Endometrium (tissue), 2 donors: ENCODE measurements around the gene MTARC2.

Experiments used
- FAIRE-seq: peaks from 2 replicates; lab custom pipeline; 2012; peaks lifted over from hg19 to GRCh38; lab: Jason Lieb, UNC
- donor health status: control.
- donor health status: control.

The MTARC2 gene

DNA sequence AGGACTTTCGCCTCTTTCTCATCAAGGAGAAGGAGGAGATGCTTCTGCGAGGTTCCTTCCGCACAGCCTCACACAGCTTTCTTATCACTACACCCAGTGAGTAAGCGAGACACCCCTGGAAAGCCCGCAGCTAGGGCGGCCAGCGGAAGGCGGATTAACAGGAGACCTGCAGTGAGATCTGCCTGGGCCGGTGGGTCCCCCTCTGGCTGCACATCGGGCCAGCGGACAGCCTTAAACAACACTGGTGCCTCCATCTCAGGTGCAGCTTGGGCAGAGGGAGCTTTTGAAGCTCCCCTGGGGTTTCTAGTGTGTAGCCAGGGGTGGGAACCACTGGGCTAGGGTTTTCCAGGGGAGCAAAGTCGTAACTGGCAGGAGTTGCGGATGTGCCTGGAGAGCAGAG lies 21.1 kb downstream of the MTARC2 start:
- no peak for FAIRE-seq

DNA sequence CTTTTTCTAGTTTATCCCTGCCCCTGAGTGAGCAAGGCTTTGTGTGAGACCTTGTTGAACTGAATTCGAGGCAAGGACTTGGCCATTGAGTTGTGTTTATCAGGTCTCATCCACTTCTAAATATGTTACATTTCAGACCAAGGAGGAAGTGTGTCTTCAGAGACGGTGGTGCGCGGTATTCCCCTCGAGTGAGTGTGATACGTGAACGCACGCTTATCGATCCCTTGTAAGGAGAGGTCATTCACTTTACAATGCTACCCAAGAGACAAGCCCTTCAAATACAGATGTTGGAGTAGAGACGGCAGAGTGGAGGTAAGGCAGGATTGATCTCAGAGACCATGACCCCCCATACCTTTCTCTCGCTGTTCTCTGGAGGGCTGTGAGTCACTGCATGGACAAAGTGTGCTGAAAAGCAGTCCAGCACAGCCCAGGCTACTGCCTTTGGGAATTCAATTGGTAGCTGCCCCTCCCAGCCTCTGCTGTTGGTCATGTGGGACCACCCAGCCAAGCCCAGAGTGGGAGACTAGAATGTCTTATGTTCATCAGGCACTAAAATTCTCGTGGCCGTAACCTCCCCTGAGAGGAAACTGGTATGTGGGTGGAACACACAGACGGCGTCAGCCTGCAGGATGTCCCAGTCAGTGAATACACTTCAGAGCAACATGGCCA lies 22.3 kb downstream of the MTARC2 start:
- no peak for FAIRE-seq

DNA sequence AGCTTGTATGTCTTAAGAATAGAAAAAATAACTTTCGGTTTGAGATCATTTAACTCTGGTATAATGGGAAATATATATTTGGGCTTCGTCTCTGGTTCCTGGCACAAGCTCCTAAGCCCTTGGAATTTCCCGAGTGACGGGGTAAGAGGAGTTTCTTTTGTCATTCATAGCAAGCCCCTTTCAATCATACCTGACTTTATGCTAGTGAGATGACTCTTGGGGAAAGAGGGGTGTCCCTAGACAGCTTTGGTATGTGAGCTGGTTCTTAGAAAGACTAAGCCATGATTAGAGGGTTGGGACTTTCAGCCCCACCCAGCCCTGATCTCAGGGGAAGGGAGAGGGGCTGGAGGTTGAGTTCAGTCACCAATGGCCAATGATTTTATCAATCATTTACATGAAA lies 24.7 kb downstream of the MTARC2 start:
- FAIRE-seq = no peak

DNA sequence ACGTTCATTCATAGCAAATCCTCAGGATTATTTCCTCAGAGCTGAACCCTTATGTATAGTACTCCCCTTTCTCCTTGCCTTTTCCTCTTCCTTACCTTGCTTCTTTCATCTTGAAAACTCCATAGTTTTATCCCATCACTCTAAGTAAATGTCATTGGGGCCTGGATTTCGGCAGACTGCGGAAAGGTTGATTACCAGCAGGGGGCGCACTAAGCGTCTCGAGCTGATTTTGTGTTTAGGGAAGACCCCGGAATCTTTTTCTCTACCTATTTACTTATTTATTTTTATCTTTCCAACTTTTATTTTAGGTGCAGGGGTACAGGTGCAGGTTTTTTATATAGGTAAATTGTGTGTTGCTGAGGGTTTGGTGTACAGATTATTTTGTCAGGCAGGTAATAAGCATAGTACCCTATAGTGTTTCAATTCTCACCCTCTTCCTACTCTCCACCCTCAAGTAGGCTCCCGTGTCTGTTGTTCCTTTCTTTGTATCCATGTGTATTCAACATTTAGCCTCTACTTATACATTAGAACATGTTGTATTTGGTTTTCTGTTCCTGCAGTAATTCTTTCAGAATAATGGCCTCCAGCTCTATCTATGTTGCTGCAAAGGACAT lies 27.2 kb downstream of the MTARC2 start:
- no peak for FAIRE-seq

DNA sequence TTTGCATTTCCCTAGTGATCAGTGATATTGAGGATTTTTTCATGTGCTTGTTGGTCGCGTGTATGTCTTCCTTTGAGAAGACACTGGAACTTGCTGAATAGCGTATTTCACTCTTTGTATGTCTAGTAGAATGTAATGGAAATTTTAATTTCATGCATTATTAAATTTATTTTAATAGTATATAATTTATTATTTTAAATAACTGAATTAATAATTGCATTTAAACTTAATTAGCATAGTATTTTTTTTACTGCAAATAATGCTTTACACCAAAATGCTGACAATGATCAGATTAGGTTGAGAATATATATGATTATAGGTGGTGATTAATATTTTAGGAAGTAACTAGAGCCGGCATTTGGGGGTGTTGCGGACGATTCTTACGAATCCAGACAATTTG lies 28.1 kb downstream of the MTARC2 start:
- FAIRE-seq = no peak

DNA sequence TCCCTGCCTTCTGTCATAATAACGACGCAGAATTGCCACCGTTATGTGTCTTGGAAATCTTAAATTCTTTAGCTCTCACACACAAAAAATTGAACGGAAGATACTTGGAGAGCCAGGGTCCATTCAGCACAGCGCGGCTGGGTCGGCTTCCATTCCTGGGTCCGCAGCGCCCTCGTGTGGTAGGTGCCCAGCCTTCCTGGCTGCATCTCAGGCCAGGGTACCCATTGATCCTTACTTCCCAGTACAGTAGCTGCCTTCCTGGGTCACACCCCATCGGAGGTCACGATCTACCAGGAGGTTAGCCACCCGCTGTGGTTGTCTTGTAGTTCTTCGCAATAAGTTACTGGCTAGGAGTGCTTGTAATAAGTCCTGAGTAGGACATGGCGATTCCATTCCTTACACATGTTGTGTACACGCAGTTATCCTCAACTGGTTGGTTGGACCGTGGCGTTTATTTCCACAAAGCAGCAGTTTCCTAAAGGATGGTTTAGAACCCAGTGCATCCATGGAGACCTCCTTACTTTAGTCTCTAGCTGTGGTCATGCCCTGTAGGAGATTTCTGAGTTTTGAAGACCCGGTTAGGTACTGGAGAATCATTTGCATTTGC lies 28.7 kb downstream of the MTARC2 start:
- no peak for FAIRE-seq

DNA sequence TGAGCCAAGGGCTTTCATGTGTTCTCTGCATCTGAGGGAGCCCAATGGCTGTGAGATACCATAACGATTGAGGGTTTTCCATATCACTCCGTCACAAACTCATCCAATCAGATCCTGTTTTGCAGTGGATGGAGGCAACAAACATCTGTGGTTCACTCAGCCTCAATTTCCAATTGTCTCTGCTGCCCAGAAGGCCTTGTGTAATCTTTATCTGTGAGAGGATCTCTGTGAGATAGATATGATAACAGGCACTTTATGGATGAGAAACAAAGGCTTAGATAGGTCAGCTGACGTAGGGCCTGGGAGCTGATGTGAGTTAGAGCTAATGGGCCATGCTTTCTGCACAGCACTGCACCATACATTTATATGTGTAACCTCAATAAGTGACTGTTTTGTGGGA lies 35.3 kb downstream of the MTARC2 start:
- FAIRE-seq = no peak

DNA sequence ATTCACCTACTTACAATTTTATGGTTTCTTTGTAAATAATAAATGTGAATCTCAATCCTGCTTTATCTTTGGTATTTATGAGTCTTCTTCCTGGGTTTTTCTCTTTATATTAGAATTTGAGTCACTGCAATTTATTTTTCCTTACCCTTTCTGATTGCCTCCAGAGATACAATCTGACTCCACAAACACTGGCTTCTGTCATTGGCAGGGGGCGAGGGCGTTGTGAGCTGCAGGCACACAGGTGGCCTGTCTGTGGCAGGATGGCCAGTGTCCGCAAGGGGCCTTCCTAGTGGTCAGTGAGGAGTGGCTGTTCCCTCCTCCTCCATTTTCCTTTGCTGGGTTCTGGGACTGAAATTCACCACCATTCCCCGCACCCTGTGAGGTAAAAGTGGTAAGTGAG lies 36.6 kb downstream of the MTARC2 start:
- FAIRE-seq = no peak

DNA sequence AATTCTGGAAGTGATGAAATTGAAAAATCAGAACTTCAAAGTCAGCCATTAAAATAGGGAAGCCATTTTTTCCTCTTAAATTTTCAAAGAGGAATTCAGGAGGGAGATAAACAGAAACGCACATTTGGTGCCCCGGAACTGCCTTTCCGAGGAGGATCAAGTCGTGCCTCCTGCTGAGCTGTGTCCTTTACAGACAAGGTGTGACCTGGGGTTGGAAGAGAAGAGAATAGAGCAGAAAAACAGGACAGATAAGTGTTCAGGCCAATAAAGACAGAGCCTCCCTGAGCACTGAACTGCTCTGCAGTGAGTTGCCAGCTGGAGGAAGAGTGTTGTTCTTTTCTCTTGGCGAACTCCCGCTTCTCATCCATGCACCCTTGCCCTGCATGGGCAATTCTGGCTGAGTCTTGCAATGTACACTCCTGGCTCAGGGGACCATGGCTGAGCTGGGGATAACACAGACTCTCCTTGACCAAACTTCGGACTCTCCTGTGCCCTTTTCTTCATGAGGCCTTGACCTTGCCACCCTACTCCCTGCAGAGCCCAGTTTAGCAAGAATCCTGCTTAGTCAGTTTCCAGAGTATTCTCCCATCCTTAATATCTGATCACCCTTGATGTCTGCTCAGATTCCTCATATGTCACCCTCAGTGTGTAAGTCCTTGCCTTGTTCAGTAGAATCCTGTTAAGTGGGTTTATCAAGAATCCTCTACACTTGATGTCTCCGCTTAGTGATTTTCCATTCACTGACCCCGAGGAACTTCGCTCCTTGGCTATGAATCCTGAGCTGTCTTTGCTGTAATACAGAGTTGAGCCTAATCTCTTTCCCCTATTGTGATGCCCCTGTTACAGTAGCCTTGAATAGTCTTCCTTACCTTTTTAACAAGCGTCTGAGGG lies 37.3 kb downstream of the MTARC2 start:
- FAIRE-seq = no peak

DNA sequence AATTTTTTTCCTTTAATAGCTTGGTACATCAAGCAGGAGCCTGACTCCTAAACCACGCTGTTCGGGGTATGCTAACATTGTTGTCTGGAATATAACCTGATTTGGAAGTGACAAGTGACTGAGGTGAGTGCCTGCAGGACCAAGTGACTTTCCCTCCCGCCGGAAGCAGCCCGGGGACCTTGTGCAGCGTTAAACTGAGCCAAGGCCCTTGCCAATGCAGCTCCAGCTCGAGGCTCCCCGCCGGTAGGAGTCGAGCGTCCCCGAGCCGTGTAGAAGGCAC lies 37.9 kb downstream of the MTARC2 start:
- FAIRE-seq = no peak

DNA sequence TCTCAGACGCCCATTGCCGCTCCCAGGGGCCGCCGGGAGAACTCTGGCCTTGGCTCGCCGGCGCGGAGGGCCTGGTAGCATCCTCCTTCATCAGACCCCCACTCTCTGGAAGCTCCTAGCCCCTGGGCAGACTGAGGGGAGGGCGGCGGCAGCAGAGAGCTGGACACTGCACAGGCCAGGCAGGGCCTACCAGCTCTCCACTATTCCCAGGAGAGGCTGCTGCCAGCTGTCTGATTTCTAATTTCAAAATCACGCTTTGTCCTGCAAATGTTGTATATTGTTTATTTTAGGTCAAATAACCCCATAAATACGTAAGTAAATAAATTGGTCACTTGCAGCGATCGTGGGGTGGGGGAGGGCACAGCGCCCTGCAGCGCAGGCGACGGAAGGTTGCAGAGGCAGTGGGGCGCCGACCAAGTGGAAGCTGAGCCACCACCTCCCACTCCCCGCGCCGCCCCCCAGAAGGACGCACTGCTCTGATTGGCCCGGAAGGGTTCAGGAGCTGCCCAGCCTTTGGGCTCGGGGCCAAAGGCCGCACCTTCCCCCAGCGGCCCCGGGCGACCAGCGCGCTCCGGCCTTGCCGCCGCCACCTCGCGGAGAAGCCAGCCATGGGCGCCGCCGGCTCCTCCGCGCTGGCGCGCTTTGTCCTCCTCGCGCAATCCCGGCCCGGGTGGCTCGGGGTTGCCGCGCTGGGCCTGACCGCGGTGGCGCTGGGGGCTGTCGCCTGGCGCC lies 38.4 kb downstream of the MTARC2 start, which contains the start of gene MTARC1:
TSS of gene MTARC1 (plus strand) at position 577 of the 732 bp plus-strand sequence. CDS start at position 609, 32 bp downstream.
- no peak for FAIRE-seq

DNA sequence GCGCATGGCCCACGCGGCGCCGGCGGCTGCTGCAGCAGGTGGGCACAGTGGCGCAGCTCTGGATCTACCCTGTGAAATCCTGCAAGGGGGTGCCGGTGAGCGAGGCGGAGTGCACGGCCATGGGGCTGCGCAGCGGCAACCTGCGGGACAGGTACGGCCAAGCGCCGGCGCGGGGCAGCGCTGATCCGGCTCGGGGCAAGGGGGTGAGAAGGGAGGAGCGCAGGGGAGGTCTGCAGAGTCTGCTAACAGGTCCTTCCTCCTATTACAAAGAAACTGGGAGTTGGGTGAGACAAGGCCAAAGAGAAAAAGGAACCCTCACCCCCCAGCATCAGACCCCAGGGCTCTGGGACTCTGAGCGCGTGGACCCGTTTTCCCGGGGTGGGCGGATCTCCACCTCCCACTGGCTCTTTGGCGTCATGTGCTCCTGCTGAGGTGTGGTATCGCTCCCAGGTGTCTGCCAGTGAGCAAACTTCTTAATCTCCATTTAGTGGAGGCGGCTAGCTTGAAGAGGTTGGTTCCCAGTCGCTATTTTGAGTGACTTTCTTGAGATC lies 39.0 kb downstream of the MTARC2 start:
- FAIRE-seq = no peak

DNA sequence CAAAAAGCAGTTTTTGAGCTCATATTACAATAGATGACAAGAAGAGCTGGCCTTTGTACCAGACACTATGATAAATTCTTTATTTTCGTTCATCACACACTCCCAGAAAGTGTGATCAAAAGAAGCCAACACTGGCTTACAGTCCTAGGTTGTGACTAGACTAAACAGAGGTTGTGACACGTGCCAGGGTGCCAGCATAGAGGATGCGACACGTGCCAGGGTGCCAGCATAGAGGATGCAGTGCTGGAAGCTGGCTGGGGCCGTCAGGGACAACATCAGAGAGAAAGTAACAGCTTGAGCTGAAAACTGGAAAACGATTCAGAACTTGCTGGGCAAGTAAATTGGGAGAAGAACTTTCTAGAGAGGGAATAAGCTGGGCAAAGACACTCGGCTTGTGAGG lies 40.8 kb downstream of the MTARC2 start:
- FAIRE-seq = no peak

DNA sequence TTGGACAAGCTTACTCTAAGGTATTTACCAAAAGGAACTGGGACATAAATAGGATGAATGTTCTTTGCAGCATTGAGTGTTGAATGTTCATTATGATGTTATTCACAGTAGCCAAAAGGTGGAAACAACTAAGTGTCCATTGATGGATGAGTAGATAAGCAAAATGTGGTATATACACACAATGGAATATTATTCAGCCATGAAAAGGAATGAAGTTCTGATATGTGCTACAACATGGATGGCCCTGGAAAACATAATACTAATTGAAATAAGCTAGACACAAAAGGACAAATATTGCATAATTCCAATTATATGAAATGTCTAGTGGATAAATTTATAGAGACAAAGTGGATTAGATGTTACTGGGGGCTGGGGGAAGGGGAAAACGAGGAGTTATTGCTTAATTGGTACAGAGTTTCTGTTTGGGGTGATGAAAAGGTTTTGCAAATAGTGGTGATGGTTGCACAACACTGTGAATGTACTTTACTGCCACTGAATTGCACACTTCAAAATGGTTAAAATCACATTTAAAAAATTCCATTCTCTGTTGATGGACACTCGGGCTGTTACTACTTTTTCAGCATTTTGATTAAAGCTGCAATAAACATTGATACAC lies 41.5 kb downstream of the MTARC2 start:
- FAIRE-seq = no peak

DNA sequence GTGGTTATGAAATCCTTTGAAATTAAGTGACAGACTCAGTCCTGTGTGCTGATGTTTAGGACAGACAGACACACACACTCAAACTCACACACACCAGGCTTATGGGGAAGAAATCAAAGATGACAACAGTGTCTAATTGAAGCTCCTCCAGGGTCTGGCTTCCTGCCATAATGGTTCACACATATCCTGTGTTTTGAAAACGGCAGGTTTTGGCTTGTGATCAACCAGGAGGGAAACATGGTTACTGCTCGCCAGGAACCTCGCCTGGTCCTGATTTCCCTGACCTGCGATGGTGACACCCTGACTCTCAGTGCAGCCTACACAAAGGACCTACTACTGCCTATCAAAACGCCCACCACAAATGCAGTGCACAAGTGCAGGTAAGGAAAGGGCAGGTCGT lies 43.2 kb downstream of the MTARC2 start:
- no peak for FAIRE-seq

DNA sequence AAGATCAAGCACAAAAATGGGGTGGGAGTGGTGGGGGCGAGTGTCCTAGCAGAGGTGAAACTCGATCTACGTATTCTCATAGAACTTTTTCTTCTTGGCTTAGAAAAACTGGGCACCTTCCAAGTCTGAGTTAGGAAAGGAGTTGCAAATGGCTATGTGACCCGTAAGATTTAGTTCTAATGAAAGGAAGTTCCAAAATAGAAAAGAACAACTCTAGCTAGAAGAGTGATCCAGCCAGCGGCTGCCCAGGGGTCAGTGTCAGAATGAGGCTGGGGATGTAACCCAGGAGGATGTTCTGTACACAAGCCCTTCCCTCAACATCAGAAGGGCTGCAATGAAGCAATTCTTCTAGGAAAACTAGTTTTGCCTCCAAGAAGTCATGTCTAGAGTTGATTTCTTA lies 43.8 kb downstream of the MTARC2 start:
- no peak for FAIRE-seq

DNA sequence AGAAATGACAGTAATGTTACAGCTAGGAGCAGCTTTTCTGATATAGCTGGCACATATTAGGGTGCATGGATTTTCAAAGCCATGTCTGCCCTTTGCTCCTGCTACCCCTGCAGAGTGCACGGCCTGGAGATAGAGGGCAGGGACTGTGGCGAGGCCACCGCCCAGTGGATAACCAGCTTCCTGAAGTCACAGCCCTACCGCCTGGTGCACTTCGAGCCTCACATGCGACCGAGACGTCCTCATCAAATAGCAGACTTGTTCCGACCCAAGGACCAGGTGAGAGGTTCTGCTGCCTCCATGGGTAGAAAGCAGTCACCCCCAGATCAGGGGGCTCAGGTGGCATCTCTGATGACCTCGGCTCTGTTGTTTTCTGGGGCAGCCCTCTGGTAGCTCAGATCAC lies 48.4 kb downstream of the MTARC2 start:
- no peak for FAIRE-seq

DNA sequence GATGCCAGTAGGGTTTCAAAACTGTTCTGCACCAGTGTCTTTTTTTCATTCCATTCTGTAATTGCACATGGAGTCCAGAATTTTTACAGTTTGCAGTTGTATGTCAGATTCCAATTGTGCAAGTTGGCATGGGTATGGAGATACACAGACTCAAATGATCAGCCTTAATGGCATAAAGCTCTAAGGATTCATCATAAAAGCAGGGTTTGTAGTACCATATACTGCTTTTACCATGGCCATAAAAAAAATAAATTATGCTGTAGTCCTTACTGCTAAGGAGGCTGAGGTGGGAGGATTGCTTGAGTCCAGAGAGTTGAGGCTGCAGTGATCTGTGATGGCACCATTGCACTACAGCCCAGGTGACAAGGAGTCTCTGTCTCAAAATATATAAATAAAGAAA lies 48.9 kb downstream of the MTARC2 start:
- FAIRE-seq = no peak

DNA sequence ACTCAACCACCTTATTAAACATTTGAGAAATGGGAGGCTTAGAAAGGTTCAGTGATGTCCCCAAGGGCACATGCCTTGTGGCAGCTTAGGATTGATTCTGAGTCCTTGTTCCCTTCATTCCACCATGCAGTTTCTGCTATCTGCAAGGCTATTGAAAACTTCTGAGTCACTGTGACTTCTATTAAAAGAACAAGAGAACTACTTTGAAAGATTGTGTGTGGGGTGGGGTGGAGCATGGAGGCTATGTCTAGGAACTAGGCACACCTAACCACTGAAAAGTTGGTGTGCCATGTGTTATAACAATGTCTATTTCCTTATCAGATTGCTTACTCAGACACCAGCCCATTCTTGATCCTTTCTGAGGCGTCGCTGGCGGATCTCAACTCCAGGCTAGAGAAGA lies 49.4 kb downstream of the MTARC2 start:
- FAIRE-seq = no peak

DNA sequence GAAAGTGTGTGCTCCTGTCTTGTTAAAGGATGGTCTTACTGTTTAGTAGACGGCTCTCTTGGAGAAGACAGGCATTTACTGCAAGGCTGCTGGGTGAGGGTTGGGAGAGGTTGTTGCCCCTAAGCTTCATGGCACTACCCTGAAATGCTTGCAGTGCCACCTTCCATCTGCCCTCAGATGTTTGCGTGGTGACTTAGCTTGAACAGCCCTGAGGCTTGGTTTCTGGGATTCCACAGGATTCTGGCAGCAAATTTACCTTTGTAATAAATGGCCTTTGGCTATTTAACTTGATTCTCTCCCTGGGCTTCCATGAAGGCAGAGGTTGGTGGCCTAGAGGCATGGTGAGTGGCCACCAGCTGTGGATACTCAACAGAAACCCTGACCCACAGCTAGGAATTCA lies 50.2 kb downstream of the MTARC2 start:
- FAIRE-seq = no peak

DNA sequence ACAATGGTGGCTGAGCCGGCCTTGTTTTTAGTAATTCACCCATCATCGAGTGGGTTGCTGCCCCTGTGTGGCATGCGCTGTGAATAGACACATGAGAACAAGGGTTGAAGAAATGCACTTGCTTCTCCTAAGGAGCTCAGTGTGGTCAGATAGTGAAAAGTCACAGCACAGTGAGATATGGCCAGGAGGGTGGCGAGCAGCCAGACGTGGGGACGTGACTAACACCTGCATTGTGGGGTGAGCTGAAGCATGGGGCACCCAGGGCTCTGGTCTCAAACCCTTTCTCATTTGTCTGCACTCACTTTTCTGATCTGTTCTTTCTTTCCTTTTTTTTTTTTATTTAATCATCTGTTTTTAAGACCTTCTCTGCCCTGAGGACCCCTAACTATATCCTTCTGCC lies 52.1 kb downstream of the MTARC2 start:
- FAIRE-seq = no peak
